ENCODE results near the gene ADAM19.

- no peak for TF ChIP-seq POLR2AphosphoS5 (IDR thresholded peaks at IDR 0.05)
- TF ChIP-seq CTCF (IDR thresholded peaks at IDR 0.05) = no peak
Observed at GRCh38 chr5:157608972-157609565, 33.5 kb upstream of the ADAM19 start.

All from breast epithelium (tissue), 3 donors.